Skin epidermis (tissue), 12 donors: ENCODE measurements around the gene ARF5.
A peak's percentile ranks its signal among the peaks of the same experiment; 100 is the strongest.

Experiments used
- H3K27ac ChIP-seq, 21 experiments: fragments of 200-600 bp; sonication (generic) in 11 of 21; one replicate each; pipeline ENCODE4 v1.5.0; 2020; ENCODE audit warnings: mild to moderate bottlenecking in 3 of 21, inconsistent platforms in 2 of 21, moderate library complexity in 2 of 21
- H3K4me3 ChIP-seq, 7 experiments: fragments of 200-600 bp; sonication (generic) in 2 of 7; one replicate each; pipeline ENCODE4 v1.5.0; 2020; ENCODE audit warnings: inconsistent platforms in 2 of 7, mild to moderate bottlenecking in 2 of 7, moderate library complexity in 1 of 7

ARF5 gene

DNA sequence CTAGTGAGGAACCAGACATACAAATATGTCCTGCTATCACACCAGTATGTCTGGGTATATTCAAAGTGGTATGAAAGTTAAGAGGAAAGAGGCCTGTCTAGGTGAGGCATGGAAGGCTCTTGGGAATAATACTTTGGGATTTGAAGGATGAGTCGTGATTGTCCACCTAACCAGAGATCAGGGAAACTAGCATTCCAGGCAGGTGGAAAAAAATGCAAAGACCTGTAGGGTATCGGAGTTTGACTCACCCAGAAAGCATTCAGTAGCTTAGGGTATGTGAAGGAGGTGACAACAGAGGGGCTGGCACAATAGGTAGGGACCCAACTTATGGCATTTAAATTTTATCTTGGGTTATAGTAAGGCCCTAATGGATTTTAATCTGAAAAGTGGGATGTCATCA is 1.9 kb upstream of the ARF5 start:
- no peak overlapping the region for H3K27ac ChIP-seq
- H3K4me3 ChIP-seq: no peak overlapping the region

DNA sequence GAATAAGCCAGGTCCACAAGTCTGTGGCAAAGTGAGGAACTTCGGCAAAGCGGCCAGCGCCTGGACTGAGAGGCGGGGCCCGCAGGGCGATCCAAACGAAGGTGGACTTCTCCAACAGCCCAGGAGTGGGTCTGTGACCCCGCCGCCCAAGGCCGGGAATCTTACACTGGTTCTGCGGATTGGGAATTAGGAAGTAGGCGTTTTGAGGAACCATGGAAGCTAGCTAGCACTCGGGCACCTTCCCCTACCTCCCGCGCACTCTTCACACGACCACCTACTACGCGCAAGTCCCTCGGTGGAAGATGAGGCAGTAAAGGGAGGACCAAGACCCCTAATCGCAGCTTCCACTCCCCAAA is 570 bp upstream of the ARF5 start:
- H3K4me3 ChIP-seq: peak overlapping the region; percentile 73 to 97 (median 86)
- H3K27ac ChIP-seq: peak overlapping the region; percentile 52 to 96 (median 93)

GRCh38 chr7:127588697-127589482 is 679 bp downstream of the ARF5 start:
- peak overlapping the region; percentile 75 to 96 (median 93) for H3K27ac ChIP-seq
- peak overlapping the region; percentile 73 to 97 (median 86) for H3K4me3 ChIP-seq

- Histone ChIP-seq H3K27ac (peak overlapping the region in 1 of 21 experiments; percentile 91), H3K4me3 (peak overlapping the region in 1 of 7 experiments; percentile 94)
Observed at GRCh38 chr7:127589896-127590295, 1.7 kb downstream of the ARF5 start.

DNA sequence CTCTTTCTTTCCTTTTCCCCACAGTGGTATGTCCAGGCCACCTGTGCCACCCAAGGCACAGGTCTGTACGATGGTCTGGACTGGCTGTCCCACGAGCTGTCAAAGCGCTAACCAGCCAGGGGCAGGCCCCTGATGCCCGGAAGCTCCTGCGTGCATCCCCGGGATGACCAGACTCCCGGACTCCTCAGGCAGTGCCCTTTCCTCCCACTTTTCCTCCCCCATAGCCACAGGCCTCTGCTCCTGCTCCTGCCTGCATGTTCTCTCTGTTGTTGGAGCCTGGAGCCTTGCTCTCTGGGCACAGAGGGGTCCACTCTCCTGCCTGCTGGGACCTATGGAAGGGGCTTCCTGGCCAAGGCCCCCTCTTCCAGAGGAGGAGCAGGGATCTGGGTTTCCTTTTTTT is 3.0 kb downstream of the ARF5 start:
- H3K27ac ChIP-seq: no peak overlapping the region

GRCh38 chr7:127591591-127591990 is 3.4 kb downstream of the ARF5 start:
- Histone ChIP-seq H3K4me3 (no peak overlapping the region), H3K27ac (no peak overlapping the region)

More for the DNA sequence above, 3.0 kb downstream of the ARF5 start:
- no peak overlapping the region for H3K4me3 ChIP-seq

DNA sequence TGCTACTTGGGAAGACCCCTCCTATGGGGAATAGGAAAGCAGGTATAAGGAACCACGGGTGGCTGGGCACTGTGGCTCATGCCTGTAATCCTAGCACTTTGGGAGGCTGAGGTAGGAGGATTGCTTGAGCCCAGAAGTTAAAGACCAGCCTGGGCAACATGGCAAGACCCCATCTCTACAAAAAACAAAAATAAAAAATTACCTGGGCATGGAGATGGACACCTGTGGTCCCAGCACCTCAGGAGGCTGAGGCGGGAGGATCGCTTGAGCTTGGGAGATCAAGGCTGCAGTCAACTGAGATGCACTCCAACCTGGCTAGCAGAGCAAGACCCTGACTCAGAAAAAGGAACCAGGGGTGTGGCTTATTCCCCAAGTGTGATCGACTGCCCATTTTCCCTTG is 4.3 kb downstream of the ARF5 start:
- no peak overlapping the region for H3K27ac ChIP-seq
- H3K4me3 ChIP-seq: no peak overlapping the region

- no peak overlapping the region for H3K27ac ChIP-seq
- no peak overlapping the region for H3K4me3 ChIP-seq
Observed at GRCh38 chr7:127594490-127594889, 6.3 kb downstream of the ARF5 start.

GRCh38 chr7:127595737-127596136 is 7.5 kb downstream of the ARF5 start:
- Histone ChIP-seq H3K4me3 (no peak overlapping the region), H3K27ac (no peak overlapping the region)

DNA sequence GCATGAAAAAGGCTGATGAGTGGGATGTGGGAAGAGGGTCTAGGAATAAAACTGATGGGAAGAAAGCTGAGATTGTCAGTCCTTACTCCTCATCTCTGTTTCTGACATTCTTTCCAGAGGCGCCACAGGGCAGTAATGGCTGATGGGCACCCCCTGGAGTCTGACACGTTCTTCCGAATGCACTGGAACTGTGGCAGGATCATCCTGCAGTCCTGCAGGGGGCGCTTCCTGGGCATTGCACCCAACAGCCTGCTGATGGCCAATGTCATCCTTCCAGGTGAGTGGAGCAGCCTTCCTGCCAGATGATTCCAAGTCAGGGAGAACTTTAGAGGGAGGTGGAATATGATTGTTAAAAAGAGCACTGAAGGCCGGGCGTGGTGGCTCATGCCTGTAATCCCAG is 10.1 kb downstream of the ARF5 start:
- Histone ChIP-seq H3K4me3 (no peak overlapping the region), H3K27ac (no peak overlapping the region)

DNA sequence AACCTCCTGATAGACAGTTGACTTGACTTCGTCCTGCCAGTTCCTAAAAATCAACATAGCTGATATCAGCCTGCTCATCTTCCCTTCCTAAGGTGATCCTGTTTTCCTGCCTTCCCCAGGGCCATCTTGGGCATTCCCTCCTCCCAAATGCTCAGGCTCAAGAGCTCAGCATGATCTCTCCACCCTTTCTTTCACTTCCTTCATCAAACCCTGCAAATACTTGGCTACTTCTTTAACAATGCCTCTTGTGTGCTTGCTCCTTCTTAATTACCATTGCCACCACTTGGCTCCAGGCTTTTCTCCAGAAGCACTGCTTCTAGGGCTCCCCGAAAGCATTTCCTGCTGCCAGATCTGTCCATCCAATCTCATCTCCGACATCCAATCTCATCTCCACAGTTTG is 12.7 kb downstream of the ARF5 start:
- Histone ChIP-seq H3K27ac (no peak overlapping the region), H3K4me3 (no peak overlapping the region)

DNA sequence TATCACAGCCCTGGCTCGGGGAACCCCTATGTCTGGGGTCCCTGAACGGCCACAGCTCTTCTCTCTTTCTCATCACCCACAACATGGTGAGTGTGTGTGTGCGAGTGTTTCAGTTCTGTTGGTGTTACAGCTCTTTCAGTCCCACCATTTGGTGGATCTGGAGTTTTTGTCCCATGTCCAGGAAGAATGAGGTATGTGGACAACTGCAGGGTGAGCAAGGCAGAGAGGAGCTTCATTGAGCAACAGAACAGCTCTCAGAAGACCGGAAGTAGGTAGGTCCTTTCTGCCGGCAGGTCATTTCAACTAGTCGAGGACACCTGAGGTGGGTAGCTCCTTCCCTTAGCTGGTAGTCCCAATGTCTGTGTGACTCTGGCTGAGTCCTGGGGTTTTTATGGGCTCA is 20.2 kb downstream of the ARF5 start:
- H3K4me3 ChIP-seq: no peak overlapping the region
- H3K27ac ChIP-seq: no peak overlapping the region

- Histone ChIP-seq H3K27ac (no peak overlapping the region), H3K4me3 (no peak overlapping the region)
Observed at GRCh38 chr7:127609297-127609696, 21.1 kb downstream of the ARF5 start.

GRCh38 chr7:127612263-127612662 is 24.1 kb downstream of the ARF5 start:
- no peak overlapping the region for H3K4me3 ChIP-seq
- no peak overlapping the region for H3K27ac ChIP-seq

DNA sequence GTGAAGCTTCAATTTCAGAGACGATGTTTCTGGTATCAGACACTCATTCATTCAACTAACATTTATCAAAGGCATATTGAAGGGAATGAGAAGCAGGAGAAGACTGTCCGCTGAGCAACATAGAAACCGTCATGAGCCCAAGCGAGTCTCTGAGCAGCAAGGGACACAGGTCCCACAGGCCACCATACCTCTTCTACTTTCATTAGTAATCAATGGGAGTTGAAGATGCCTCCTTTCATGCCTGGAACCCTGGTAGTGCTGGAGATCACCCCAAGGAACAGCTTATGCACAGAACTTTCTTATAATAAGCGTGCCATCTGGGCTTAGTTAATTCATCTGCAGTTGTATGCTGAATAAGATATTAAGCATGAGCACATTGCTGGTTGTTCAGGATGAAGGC is 28.5 kb downstream of the ARF5 start:
- Histone ChIP-seq H3K4me3 (no peak overlapping the region), H3K27ac (no peak overlapping the region)

DNA sequence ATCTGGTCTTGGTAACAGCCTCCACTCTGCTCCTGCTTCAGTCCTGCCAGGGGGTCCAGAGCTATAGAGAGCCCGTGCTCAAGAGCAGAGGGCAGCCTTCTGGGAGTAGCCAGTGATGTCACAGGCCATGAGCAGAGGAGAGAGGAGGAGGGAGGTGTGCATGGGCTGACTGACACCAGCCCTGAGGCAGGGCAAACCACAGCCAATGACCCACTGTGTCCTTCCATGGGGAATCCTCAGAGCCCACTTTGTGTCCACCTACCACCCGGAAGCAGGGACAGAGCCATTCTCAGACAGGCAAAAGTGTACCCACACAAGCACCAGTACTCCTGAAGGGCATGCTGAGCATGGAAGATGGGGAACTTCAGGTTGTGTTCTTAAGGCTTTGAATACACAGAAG is 29.8 kb downstream of the ARF5 start, which contains the start of gene PAX4:
Gene PAX4 (minus strand): TSS at position 101 of the 400 bp plus-strand sequence. CDS start 2,214 bp downstream, outside the sequence.
- no peak within 1 kb of the TSS for H3K4me3 ChIP-seq
- no peak within 1 kb of the TSS for H3K27ac ChIP-seq

- no peak overlapping the region for H3K4me3 ChIP-seq
Observed at GRCh38 chr7:127618775-127619174, 30.6 kb downstream of the ARF5 start.

GRCh38 chr7:127619681-127620405 is 31.6 kb downstream of the ARF5 start:
- Histone ChIP-seq H3K4me3 (no peak overlapping the region), H3K27ac (no peak overlapping the region)

More at GRCh38 chr7:127618775-127619174, 30.6 kb downstream of the ARF5 start:
- H3K27ac ChIP-seq: no peak overlapping the region

DNA sequence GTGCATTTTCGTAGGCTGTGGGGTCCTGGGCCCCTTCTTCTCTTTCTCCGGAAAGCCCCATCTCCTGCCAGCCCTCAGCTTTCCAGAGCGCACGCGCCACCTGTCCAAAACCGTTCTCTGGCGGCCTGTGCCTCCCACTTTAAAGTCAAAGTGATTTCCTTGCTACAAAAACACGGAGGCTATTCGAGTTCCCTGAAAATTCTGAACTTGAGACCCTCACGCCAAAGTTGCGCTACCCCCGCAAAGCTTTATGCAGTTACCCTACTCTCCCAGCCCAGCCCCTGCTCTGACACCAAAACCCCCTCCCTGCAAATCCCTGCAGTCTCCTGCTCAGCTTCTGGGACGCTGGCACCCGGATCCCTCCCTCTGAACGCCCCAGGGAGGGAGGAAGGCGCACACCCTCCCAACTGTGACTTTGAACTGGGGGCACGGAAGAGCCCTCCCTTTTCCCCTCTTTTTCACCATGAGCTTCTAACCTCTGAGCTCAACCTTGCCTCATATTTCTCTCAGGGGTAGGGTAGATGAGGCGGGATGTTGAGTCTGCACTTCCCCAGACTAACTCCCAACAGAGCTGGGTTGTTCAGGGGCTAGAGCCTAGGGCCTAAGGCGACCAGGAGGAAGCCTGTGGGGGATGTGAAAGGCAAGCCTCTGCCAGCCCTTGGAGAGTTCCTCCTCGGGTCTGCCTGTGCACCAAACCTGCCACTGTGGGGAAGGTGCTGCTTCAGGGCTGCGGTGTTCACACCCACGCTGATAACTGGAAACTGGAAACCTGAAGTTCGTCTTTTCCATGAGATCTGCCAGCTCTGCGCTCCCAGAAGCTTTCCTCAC is 32.4 kb downstream of the ARF5 start:
- H3K27ac ChIP-seq: no peak overlapping the region
- no peak overlapping the region for H3K4me3 ChIP-seq

DNA sequence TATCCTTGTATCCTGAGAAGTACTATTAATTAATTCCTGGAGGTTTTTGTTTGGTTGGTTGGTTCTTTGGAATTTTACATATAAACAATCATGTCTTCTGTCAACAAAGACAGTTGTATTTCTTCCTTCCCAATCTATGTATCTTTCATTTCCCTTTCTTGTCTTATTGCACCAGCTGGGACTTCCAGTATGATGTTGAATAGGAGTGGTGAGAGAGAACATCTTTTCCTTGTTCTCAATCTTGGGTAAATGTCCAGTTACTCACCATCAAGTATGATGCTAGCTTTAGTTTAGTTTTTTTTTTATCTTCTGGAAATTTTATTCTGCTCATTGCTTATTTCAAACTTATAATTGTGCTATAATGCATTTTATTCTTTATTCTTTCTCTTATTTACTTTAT is 37.1 kb downstream of the ARF5 start:
- Histone ChIP-seq H3K27ac (no peak overlapping the region), H3K4me3 (no peak overlapping the region)
